ENCODE results near the gene ZNF264.

- TF ChIP-seq CTCF (IDR thresholded peaks at IDR 0.05) (peak in 2 of 4 donors; percentile 6 to 15), POLR2A (IDR thresholded peaks at IDR 0.05) (peak; percentile 61)
Observed at GRCh38 chr19:57240311-57241090, 49.2 kb downstream of the ZNF264 start, which contains the start of gene ZNF805.
